ENCODE measurements around the gene CDH19.

DNA sequence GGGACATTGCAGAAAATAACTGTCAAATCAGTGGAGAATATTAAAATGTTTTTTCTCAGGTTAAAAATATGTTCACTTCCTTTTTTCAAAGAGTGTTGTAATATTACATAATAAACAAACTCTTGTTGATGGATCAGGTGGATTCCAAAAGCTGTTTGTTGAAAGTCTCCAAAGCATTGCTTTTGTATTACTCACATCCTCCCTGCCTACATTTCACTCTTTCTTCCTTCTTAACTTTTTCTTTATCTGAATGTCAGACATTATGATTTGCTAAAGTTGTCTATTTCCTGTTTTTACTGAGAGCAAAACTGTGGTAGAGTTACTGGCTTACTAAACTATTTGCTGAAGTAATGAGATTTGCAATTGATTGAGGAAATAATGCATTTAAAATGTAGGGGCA lies 92.1 kb downstream of the CDH19 start:
- TF ChIP-seq GATA3 (IDR thresholded peaks at IDR 0.05; ENCODE audit: low read depth, low read length), result no peak
- no peak for TF ChIP-seq GATA2 (IDR thresholded peaks at IDR 0.05; ENCODE audit: low read depth, low read length)

Measured in SH-SY5Y (cell line).